HepG2 (cell line): ENCODE measurements around the gene ATP13A2.

Source experiments
- CEBPB ChIP-seq: IDR thresholded peaks from 2 replicates; pipeline ENCODE4 v1.6.1; 2011; ENCODE audit warnings: low read depth, low read length, improper control_type of control experiment, borderline replicate concordance
- MAFK ChIP-seq, 2 experiments: IDR thresholded peaks in 1 of 2; conservative IDR thresholded peaks in 1 of 2; 2 replicates each; pipeline ENCODE4 v1.6.1; 2011; ENCODE audit warnings: improper control_type of control experiment in 2 of 2, low read length in 2 of 2
- MTF2 ChIP-seq: sonication (generic); formaldehyde crosslinking; IDR thresholded peaks from 2 replicates; pipeline ENCODE4 v1.5.0; 2020; ENCODE audit warnings: missing genetic modification reagents, borderline replicate concordance
- TRIM24 ChIP-seq: sonication (generic); formaldehyde crosslinking; IDR thresholded peaks from 2 replicates; pipeline ENCODE4 v1.8.0; 2022; ENCODE audit warnings: mild to moderate bottlenecking, missing genetic modification reagents
- ZBTB21 ChIP-seq: sonication (generic); formaldehyde crosslinking; IDR thresholded peaks from 2 replicates; pipeline ENCODE4 v1.4.0; 2020; ENCODE audit warnings: missing genetic modification reagents
- ZNF225 ChIP-seq: sonication (generic); formaldehyde crosslinking; IDR thresholded peaks from 2 replicates; pipeline ENCODE4 v1.4.0; 2020; ENCODE audit warnings: mild to moderate bottlenecking, missing genetic modification reagents
- ZNF282 ChIP-seq: fragments of 450-650 bp; IDR thresholded peaks from 2 replicates; pipeline ENCODE4 v1.6.1; 2018; ENCODE audit not compliant: partially characterized antibody
- TF ChIP-seq, protein P1 (sequence below): sonication (generic); formaldehyde crosslinking; IDR thresholded peaks from 2 replicates; pipeline ENCODE4 v1.4.0; 2020; ENCODE audit warnings: missing genetic modification reagents

DNA sequence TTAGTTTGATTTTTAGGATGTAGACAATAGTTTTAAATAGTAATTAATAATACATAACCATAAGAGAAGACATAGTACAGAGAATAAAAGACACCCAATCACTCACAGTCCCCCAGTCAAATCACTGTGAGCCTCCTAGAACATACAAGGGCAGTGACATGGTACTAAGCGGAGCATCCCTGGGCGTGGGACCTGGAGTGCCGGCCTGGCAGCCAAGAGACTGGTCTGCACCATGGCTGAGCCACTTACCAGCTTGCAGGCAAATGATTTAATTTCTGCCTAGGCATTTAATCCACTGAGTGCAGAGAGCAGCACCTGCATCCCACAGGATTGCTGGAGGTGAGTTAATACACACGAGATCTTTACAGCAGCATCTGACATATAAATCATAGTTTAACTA lies 21.8 kb upstream of the ATP13A2 start:
- TF ChIP-seq, protein P1, sequence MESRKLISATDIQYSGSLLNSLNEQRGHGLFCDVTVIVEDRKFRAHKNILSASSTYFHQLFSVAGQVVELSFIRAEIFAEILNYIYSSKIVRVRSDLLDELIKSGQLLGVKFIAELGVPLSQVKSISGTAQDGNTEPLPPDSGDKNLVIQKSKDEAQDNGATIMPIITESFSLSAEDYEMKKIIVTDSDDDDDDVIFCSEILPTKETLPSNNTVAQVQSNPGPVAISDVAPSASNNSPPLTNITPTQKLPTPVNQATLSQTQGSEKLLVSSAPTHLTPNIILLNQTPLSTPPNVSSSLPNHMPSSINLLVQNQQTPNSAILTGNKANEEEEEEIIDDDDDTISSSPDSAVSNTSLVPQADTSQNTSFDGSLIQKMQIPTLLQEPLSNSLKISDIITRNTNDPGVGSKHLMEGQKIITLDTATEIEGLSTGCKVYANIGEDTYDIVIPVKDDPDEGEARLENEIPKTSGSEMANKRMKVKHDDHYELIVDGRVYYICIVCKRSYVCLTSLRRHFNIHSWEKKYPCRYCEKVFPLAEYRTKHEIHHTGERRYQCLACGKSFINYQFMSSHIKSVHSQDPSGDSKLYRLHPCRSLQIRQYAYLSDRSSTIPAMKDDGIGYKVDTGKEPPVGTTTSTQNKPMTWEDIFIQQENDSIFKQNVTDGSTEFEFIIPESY (CRISPR knock-in tag), result no peak
- TF ChIP-seq ZNF282, result no peak
- no peak for TF ChIP-seq MTF2 (CRISPR knock-in tag)
- TF ChIP-seq TRIM24, result no peak
- TF ChIP-seq MAFK (conservative IDR thresholded peaks at IDR 0.05 in 1 of 2, IDR thresholded peaks at IDR 0.05 in 1 of 2; ENCODE audit: low read length in 2 of 2), result no peak
- TF ChIP-seq ZNF225, result no peak
- TF ChIP-seq ZBTB21 (CRISPR knock-in tag), result no peak
- TF ChIP-seq CEBPB, result no peak
